Measurements from ENCODE around the gene SLC26A4. TPM values are rescaled to one million over a fixed set of nuclear protein-coding genes. Genes with fewer than 3 reads are reported as not detected.

The SLC26A4 gene
- total RNA-seq, 1 experiment from 2014 or later: not detected

DNA sequence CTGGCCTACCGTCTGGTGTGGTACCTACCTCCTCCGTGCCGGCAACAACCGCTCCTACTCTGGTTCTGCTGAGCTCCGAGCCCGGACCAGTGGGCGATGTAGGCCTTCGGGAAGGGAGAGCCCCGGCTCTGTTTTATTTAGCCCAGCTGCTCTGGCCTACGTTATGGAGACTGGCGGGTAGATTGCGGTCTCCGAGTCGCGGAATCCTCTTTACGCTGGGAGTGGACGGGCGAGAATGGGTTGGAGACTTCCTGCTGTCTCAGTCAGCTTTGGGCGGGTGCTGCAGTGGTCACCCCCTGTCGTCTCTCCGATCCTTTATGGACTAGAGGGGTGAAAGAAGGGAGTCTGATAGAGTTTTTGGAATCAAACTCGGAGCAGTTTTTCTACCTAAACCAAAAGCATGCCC lies 83.7 kb downstream of the SLC26A4 start:
- peaks cover 26% of the 10 kb centered on the region for H3K4me1 ChIP-seq (ENCODE audit: insufficient read depth, low read length)
- CTCF ChIA-PET: interaction anchor here (0.6 to 2.9 kb wide), 3 partner anchors 130 to 574 kb away, joined by 7 to 77 read pairs (median 24); no protein-coding TSS in a partner anchor
- peaks cover 54% of the 10 kb centered on the region for H3K79me2 ChIP-seq (ENCODE audit: low read length)
- no peaks in the 10 kb centered on the region for H3K27me3 ChIP-seq (ENCODE audit: low read length)
- peaks cover 5% of the 10 kb centered on the region for H3K36me3 ChIP-seq (ENCODE audit: low read depth, low read length)
- H3K9me3 ChIP-seq (ENCODE audit: low read length): no peaks in the 10 kb centered on the region
- peak overlapping the region; percentile 98 for H3K4me3 ChIP-seq (ENCODE audit: low read length)
- peak overlapping the region; percentile 99 for H2AFZ ChIP-seq (ENCODE audit: low read length)
- BruUV-seq (replicated peaks): TSS peak; percentile 53
- intact Hi-C loops (cut with micrococcal nuclease): loop anchor here (2.0 to 10.0 kb wide), 2 partner anchors 260 to 402 kb away; partner anchors contain the start of gene LAMB1
- ATAC-seq (peak; percentile 42), DNase-seq (no peak)
- peak overlapping the region; percentile 94 for H3K27ac ChIP-seq (ENCODE audit: low read length)
- peak overlapping the region; percentile 99 for H3K4me2 ChIP-seq (ENCODE audit: low read length)
- H3K9me2 ChIP-seq (replicated peaks; ENCODE audit: low read length): no peaks in the 10 kb centered on the region
- TF ChIP-seq, protein P1, sequence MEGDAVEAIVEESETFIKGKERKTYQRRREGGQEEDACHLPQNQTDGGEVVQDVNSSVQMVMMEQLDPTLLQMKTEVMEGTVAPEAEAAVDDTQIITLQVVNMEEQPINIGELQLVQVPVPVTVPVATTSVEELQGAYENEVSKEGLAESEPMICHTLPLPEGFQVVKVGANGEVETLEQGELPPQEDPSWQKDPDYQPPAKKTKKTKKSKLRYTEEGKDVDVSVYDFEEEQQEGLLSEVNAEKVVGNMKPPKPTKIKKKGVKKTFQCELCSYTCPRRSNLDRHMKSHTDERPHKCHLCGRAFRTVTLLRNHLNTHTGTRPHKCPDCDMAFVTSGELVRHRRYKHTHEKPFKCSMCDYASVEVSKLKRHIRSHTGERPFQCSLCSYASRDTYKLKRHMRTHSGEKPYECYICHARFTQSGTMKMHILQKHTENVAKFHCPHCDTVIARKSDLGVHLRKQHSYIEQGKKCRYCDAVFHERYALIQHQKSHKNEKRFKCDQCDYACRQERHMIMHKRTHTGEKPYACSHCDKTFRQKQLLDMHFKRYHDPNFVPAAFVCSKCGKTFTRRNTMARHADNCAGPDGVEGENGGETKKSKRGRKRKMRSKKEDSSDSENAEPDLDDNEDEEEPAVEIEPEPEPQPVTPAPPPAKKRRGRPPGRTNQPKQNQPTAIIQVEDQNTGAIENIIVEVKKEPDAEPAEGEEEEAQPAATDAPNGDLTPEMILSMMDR (conservative IDR thresholded peaks at IDR 0.05; ENCODE audit: low read depth, low read length): no peak
- TF ChIP-seq EZH2phosphoT487 (IDR thresholded peaks at IDR 0.05; ENCODE audit: borderline replicate concordance, low read length) (no peak), EZH2 (IDR thresholded peaks at IDR 0.05; ENCODE audit: low read length, unreplicated experiment) (no peak)
- H3F3A ChIP-seq (ENCODE audit: low read length, unreplicated experiment): no peaks in the 10 kb centered on the region
- POLR2A ChIA-PET (ENCODE audit: unreplicated experiment): interaction anchor here (0.6 kb wide), 1 partner anchor 118 kb away, joined by 3 read pairs; no protein-coding TSS in a partner anchor
- peak overlapping the region; percentile 94 for H3K9ac ChIP-seq (ENCODE audit: low read length)
- H4K20me1 ChIP-seq (ENCODE audit: low read length): peaks cover 43% of the 10 kb centered on the region

DNA sequence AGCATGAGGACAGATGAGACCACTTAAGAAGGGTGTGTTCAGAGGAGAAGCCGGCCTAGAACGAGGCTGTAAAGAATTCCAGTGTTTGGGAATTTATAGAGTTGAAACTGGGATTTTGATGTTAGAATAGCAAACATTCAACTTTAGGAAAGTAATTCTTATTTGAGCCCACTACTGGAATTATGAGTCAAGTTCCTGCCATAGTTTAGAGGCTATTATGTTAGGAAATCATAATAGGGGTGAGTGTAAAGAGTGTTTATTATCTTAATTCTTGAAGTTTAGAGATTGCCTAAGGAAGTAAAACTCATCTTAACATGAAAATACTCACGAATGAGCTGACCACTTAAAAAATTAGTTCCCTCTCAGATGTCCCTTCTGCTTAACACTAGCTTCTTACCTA lies 85.4 kb downstream of the SLC26A4 start:
- intact Hi-C loops (cut with micrococcal nuclease): loop anchor here (10.0 kb wide), 1 partner anchor 259 kb away; the partner anchor contains the start of gene LAMB1
- H3K9ac ChIP-seq (ENCODE audit: low read length): 0 out of 2 replicates have a peak overlapping the region, but pooled peaks have one; percentile 94
- peak overlapping the region; percentile 99 for H3K4me2 ChIP-seq (ENCODE audit: low read length)
- H3K27me3 ChIP-seq (ENCODE audit: low read length): no peaks in the 10 kb centered on the region
- POLR2A ChIA-PET (ENCODE audit: unreplicated experiment): no interaction called here
- no TSS peak for BruUV-seq (replicated peaks)
- H3K27ac ChIP-seq (ENCODE audit: low read length): no peak overlapping the region
- H3K36me3 ChIP-seq (ENCODE audit: low read depth, low read length): peaks cover 12% of the 10 kb centered on the region
- no peaks in the 10 kb centered on the region for H3K9me2 ChIP-seq (replicated peaks; ENCODE audit: low read length)
- peak overlapping the region; percentile 98 for H3K4me3 ChIP-seq (ENCODE audit: low read length)
- no peak for DNase-seq
- no peak for ATAC-seq
- H4K20me1 ChIP-seq (ENCODE audit: low read length): peaks cover 43% of the 10 kb centered on the region
- CTCF ChIA-PET: interaction anchor here (1.8 kb wide), 1 partner anchor 129 kb away, joined by 6 read pairs; no protein-coding TSS in a partner anchor
- TF ChIP-seq, protein P1 (conservative IDR thresholded peaks at IDR 0.05; ENCODE audit: low read depth, low read length): no peak
- no peak for TF ChIP-seq EZH2 (IDR thresholded peaks at IDR 0.05; ENCODE audit: low read length, unreplicated experiment)
- TF ChIP-seq EZH2phosphoT487 (IDR thresholded peaks at IDR 0.05; ENCODE audit: borderline replicate concordance, low read length): no peak
- H3K9me3 ChIP-seq (ENCODE audit: low read length): no peaks in the 10 kb centered on the region
- peaks cover 68% of the 10 kb centered on the region for H3K79me2 ChIP-seq (ENCODE audit: low read length)
- H3K4me1 ChIP-seq (ENCODE audit: insufficient read depth, low read length): peaks cover 26% of the 10 kb centered on the region
- no peak overlapping the region for H2AFZ ChIP-seq (ENCODE audit: low read length)
- H3F3A ChIP-seq (ENCODE audit: low read length, unreplicated experiment): no peaks in the 10 kb centered on the region

DNA sequence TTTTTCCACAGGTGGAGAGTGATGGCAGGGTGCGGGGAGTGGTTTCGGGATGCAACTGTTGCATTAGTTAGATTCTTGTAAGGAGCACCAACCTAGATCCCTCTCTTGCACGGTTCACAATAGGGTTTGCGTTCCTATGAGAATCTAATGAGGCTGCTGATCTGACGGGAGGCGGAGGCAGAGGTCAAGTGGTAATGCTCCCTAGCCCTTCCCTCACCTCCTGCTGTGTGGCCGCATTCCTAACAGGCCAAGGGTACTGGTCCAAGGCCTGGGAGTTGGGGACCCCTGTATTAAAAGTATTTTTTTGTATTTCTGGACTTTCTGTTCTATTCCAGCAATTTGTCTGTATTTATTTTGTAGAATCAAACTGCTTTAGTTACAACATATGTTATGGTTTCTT lies 90.5 kb downstream of the SLC26A4 start:
- no peak overlapping the region for H3K4me2 ChIP-seq (ENCODE audit: low read length)
- H3K9me2 ChIP-seq (replicated peaks; ENCODE audit: low read length): no peaks in the 10 kb centered on the region
- DNase-seq (no peak), ATAC-seq (no peak)
- no peak overlapping the region for H3K4me3 ChIP-seq (ENCODE audit: low read length)
- peaks cover 52% of the 10 kb centered on the region for H3K79me2 ChIP-seq (ENCODE audit: low read length)
- H3K9me3 ChIP-seq (ENCODE audit: low read length): no peaks in the 10 kb centered on the region
- H3K4me1 ChIP-seq (ENCODE audit: insufficient read depth, low read length): peaks cover 6% of the 10 kb centered on the region
- H3K27ac ChIP-seq (ENCODE audit: low read length): no peak overlapping the region
- POLR2A ChIA-PET (ENCODE audit: unreplicated experiment): no interaction called here
- peaks cover 27% of the 10 kb centered on the region for H4K20me1 ChIP-seq (ENCODE audit: low read length)
- H3K27me3 ChIP-seq (ENCODE audit: low read length): no peaks in the 10 kb centered on the region
- CTCF ChIA-PET: no interaction called here
- H3F3A ChIP-seq (ENCODE audit: low read length, unreplicated experiment): no peaks in the 10 kb centered on the region
- no peak overlapping the region for H2AFZ ChIP-seq (ENCODE audit: low read length)
- peaks cover 34% of the 10 kb centered on the region for H3K36me3 ChIP-seq (ENCODE audit: low read depth, low read length)
- TF ChIP-seq, protein P1 (conservative IDR thresholded peaks at IDR 0.05; ENCODE audit: low read depth, low read length): no peak
- TF ChIP-seq EZH2 (IDR thresholded peaks at IDR 0.05; ENCODE audit: low read length, unreplicated experiment): no peak
- TF ChIP-seq EZH2phosphoT487 (IDR thresholded peaks at IDR 0.05; ENCODE audit: borderline replicate concordance, low read length): no peak
- H3K9ac ChIP-seq (ENCODE audit: low read length): no peak overlapping the region
- intact Hi-C loops (cut with micrococcal nuclease): no loop called here
- no TSS peak for BruUV-seq (replicated peaks)
